Muscle of leg (tissue), 11 donors: Measurements from ENCODE around the gene MAML2. TPM values are rescaled to one million over a fixed set of nuclear protein-coding genes. Genes with fewer than 3 reads are reported as not detected.

Source experiments
- DNase-seq: peaks from one replicate; pipeline ENCODE4 v3.0.0; 2013
- H3K27ac ChIP-seq: one replicate; pipeline ENCODE4 v1.5.1; 2013; ENCODE audit warnings: mild to moderate bottlenecking, low read length, control low read depth
- H3K27me3 ChIP-seq: one replicate; pipeline ENCODE4 v1.6.1; 2013; ENCODE audit warnings: low read length; ENCODE audit not compliant: control insufficient read depth, insufficient read depth
- H3K36me3 ChIP-seq: one replicate; pipeline ENCODE4 v1.6.1; 2013; ENCODE audit warnings: low read length; ENCODE audit not compliant: control insufficient read depth, insufficient read depth
- H3K4me1 ChIP-seq: one replicate; pipeline ENCODE4 v1.6.1; 2013; ENCODE audit warnings: low read length; ENCODE audit not compliant: control insufficient read depth, insufficient read depth
- H3K4me3 ChIP-seq: one replicate; pipeline ENCODE4 v1.5.1; 2013; ENCODE audit warnings: low read length, control low read depth
- H3K9me3 ChIP-seq: replicated peaks from 2 replicates; pipeline ENCODE4 v1.6.1; 2013; ENCODE audit warnings: low read depth, low read length; ENCODE audit not compliant: control insufficient read depth
- WGBS: methylation state at CpG from one replicate; pipeline ENCODE4 v1.1.5; 2013; ENCODE audit warnings: missing lambda C conversion rate; ENCODE audit not compliant: insufficient coverage; 5-methylcytosine and 5-hydroxymethylcytosine counted together
- polyA plus RNA-seq, 8 donors: library from polyadenylated mRNA; unstranded; fragments of 120-200 nt; gene quantifications; one replicate each; pipeline versions ENCODE4 v1.2.1 to v1.2.3, GENCODE V29; 2013; ENCODE audit warnings: inconsistent platforms in 1 of 8, low replicate concordance in 1 of 8; ENCODE audit not compliant: insufficient read length in 8 of 8, insufficient read depth in 1 of 8
- total RNA-seq: library from RNA; stranded (reverse); fragments of 120-200 nt; gene quantifications from one replicate; pipeline ENCODE4 v1.2.4, GENCODE V29; 2013

Gene MAML2
- total and polyA plus RNA-seq, 9 donors, result 4.0 to 7.8 (median 5.7) TPM

DNA sequence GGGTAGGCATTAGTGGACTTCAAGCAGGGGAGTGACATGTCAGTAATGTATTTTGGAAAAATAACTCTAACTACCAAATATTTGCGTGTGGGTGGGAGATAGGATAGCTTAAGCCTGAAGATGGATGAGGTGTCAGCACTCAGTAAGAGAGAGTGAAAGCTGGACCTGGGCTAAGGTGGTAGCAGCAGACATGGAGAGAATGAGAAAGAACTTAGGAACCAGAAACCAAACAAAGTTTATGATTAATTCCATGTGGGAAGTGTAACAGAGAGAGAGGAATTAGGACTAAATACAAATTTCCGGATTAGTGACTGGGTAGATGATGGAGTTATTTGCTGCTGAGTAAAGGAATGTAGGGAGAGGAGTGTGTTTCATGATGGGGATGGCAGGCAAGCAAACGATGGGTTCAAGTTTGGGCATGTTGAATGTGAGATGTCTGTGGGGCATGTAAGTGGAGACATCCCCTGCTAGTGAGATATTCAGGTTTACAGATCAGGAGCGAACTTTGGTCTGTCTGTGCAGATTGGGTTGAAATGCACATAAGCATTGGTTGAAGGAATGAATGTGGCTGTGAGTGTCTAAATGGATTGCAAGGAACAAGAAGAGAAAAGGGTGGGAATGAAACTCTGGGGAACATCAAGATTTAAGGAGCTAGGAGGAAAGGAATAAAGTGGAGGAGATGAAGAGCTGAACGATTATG lies 233.5 kb downstream of the MAML2 start:
- Histone ChIP-seq H3K9me3 (no peaks in the 10 kb centered on the region), H3K4me1 (peaks cover 3% of the 10 kb centered on the region), H3K36me3 (no peaks in the 10 kb centered on the region), H3K27me3 (no peaks in the 10 kb centered on the region), H3K27ac (no peak overlapping the region), H3K4me3 (no peak overlapping the region)
- no peak for DNase-seq
- 90% methylated on average over 5 of the region's 5 CpGs for WGBS

GRCh38 chr11:96107143-96107824 lies 235.7 kb downstream of the MAML2 start:
- H3K4me3 ChIP-seq, result no peak overlapping the region
- no peaks in the 10 kb centered on the region for H3K27me3 ChIP-seq
- peaks cover 2% of the 10 kb centered on the region for H3K4me1 ChIP-seq
- no peaks in the 10 kb centered on the region for H3K9me3 ChIP-seq
- no peak for DNase-seq
- no peak overlapping the region for H3K27ac ChIP-seq
- H3K36me3 ChIP-seq, result no peaks in the 10 kb centered on the region
- WGBS, result no CpG with 5 or more reads among the region's 5 CpGs

DNA sequence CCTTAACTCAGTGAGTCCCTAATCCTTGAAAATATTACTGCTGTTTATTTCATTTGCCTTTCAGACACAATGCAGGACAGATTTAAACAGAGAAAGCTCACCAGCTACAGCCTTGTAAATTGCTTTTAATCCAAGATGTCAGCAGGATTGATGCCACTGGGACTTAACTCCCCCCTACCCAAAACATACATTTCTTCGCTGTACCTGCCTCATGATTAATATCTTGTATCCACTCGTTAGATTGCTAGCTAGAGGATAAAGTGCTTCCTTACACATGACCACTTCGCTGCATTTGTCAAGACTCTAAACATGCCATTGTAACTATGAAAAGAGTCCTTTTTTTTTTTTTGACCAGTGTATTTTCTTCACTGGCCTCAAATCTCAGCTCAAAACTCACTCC lies 236.3 kb downstream of the MAML2 start:
- Histone ChIP-seq H3K9me3 (no peaks in the 10 kb centered on the region), H3K4me3 (no peak overlapping the region), H3K27ac (no peak overlapping the region), H3K4me1 (peaks cover 2% of the 10 kb centered on the region), H3K36me3 (no peaks in the 10 kb centered on the region), H3K27me3 (no peaks in the 10 kb centered on the region)
- DNase-seq, result no peak
- no CpG with 5 or more reads among the region's 3 CpGs for WGBS

- no CpG with 5 or more reads among the region's 1 CpG for WGBS
- Histone ChIP-seq H3K27ac (no peak overlapping the region), H3K4me1 (peaks cover 2% of the 10 kb centered on the region), H3K36me3 (no peaks in the 10 kb centered on the region), H3K4me3 (no peak overlapping the region), H3K27me3 (no peaks in the 10 kb centered on the region), H3K9me3 (no peaks in the 10 kb centered on the region)
- no peak for DNase-seq
These were observed 237.1 kb downstream of the MAML2 start for GRCh38 chr11:96105944-96106343.

- DNase-seq, result no peak
- no peak overlapping the region for H3K27ac ChIP-seq
- no CpG with 5 or more reads among the region's 1 CpG for WGBS
- peaks cover 2% of the 10 kb centered on the region for H3K4me1 ChIP-seq
- H3K4me3 ChIP-seq, result no peak overlapping the region
- no peaks in the 10 kb centered on the region for H3K36me3 ChIP-seq
- no peaks in the 10 kb centered on the region for H3K27me3 ChIP-seq
- no peaks in the 10 kb centered on the region for H3K9me3 ChIP-seq
These were observed 237.6 kb downstream of the MAML2 start for GRCh38 chr11:96105197-96105895.

- H3K27ac ChIP-seq, result no peak overlapping the region
- H3K4me1 ChIP-seq, result peaks cover 2% of the 10 kb centered on the region
- WGBS, result no CpG with 5 or more reads among the region's 1 CpG
- H3K36me3 ChIP-seq, result no peaks in the 10 kb centered on the region
- no peak for DNase-seq
- H3K27me3 ChIP-seq, result no peaks in the 10 kb centered on the region
- no peak overlapping the region for H3K4me3 ChIP-seq
- no peaks in the 10 kb centered on the region for H3K9me3 ChIP-seq
These were observed 238.5 kb downstream of the MAML2 start for GRCh38 chr11:96104496-96104895.

- H3K4me1 ChIP-seq, result peaks cover 2% of the 10 kb centered on the region
- H3K27me3 ChIP-seq, result no peaks in the 10 kb centered on the region
- 98% methylated on average over 5 of the region's 6 CpGs for WGBS
- H3K4me3 ChIP-seq, result no peak overlapping the region
- H3K9me3 ChIP-seq, result no peaks in the 10 kb centered on the region
- no peak overlapping the region for H3K27ac ChIP-seq
- DNase-seq, result no peak
- no peaks in the 10 kb centered on the region for H3K36me3 ChIP-seq
These were observed 239.3 kb downstream of the MAML2 start for GRCh38 chr11:96103721-96104120.

- no CpG with 5 or more reads among the region's 1 CpG for WGBS
- Histone ChIP-seq H3K27ac (peak overlapping the region; percentile 38), H3K4me1 (peaks cover 7% of the 10 kb centered on the region), H3K4me3 (no peak overlapping the region), H3K9me3 (no peaks in the 10 kb centered on the region), H3K36me3 (no peaks in the 10 kb centered on the region), H3K27me3 (no peaks in the 10 kb centered on the region)
- no peak for DNase-seq
These were observed 239.9 kb downstream of the MAML2 start for GRCh38 chr11:96103102-96103501.

- WGBS, result 60% methylated on average over 1 of the region's 2 CpGs
These were observed 240.3 kb downstream of the MAML2 start for GRCh38 chr11:96102664-96103078.

DNA sequence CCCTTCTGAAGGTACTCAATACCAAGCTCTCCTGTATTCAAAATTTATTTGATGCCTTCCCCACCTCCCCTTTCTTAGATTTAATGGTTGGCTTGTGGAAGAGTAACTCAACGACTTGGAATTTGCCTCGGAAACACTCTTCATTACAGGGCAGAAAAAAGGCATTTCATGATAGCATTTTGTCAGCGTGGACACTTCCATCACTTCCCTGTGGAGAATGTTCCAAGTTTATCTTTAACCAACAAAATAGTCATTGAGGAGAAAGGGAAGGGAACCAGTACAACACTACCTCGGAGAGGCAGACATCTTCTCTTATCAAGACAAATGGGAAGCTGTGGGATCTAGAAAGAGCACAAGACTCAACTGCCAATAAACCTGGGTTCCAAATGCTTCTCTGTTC lies 241.8 kb downstream of the MAML2 start:
- H3K27me3 ChIP-seq, result no peaks in the 10 kb centered on the region
- DNase-seq, result no peak
- no peak overlapping the region for H3K27ac ChIP-seq
- H3K36me3 ChIP-seq, result no peaks in the 10 kb centered on the region
- no peak overlapping the region for H3K4me3 ChIP-seq
- H3K4me1 ChIP-seq, result peaks cover 11% of the 10 kb centered on the region
- WGBS, result no CpG with 5 or more reads among the region's 4 CpGs
- no peaks in the 10 kb centered on the region for H3K9me3 ChIP-seq

More at GRCh38 chr11:96102664-96103078, 240.3 kb downstream of the MAML2 start:
- Histone ChIP-seq H3K4me3 (no peak overlapping the region), H3K9me3 (no peaks in the 10 kb centered on the region), H3K27ac (peak overlapping the region; percentile 38), H3K4me1 (peaks cover 11% of the 10 kb centered on the region), H3K36me3 (no peaks in the 10 kb centered on the region), H3K27me3 (no peaks in the 10 kb centered on the region)
- DNase-seq, result peak; percentile 58
